ENCODE data around the gene KNL1.
"Not testable (repeated sequence)": the region's sequence is repeated elsewhere in the genome, so short reads cannot be mapped to it uniquely, and the experiment has no call there.

GRCh38 chr15:40576914-40577313 is 17.1 kb upstream of the KNL1 start:
- TF ChIP-seq CTCF, POLR2A (IDR thresholded peaks at IDR 0.05): not testable (repeated sequence)
